NT2/D1 (cell line): ENCODE data around the gene NAPSA.

ENCODE experiments used
- SUZ12 ChIP-seq: IDR thresholded peaks from 2 replicates; pipeline ENCODE4 v1.6.1; 2011; ENCODE audit not compliant: insufficient read length, insufficient read depth; ENCODE audit errors: extremely low read depth
- YY1 ChIP-seq: IDR thresholded peaks from 2 replicates; pipeline ENCODE4 v1.6.1; 2011; ENCODE audit not compliant: insufficient read length, insufficient read depth
- ZNF274 ChIP-seq: IDR thresholded peaks from 2 replicates; pipeline ENCODE4 v1.6.1; 2011; ENCODE audit warnings: mild to moderate bottlenecking, low read depth, low read length

GRCh38 chr19:50362030-50362412 is 3.4 kb downstream of the NAPSA start:
- TF ChIP-seq YY1 (no peak), ZNF274 (no peak), SUZ12 (no peak)
